Limb (tissue), 2 donors: ENCODE data around the gene SSBP4.
A peak's percentile ranks its signal among the peaks of the same experiment; 100 is the strongest.
"Not testable (repeated sequence)": the region's sequence is repeated elsewhere in the genome, so short reads cannot be mapped to it uniquely, and the experiment has no call there.

ENCODE experiments used
- DNase-seq, 2 donors: peaks; one replicate each; pipeline ENCODE4 v3.0.0-alpha.2; 2016; ENCODE audit errors: extremely low spot score in 2 of 2

SSBP4 gene

GRCh38 chr19:18393836-18394235, 25.4 kb upstream of the SSBP4 start:
- no peak for DNase-seq

GRCh38 chr19:18396471-18397241, 22.5 kb upstream of the SSBP4 start:
- no peak for DNase-seq

- no peak for DNase-seq
Measured at GRCh38 chr19:18397242-18398202, 21.7 kb upstream of the SSBP4 start, which contains the start of gene LRRC25. Gene LRRC25, minus strand, starts transcription at chr19:18397622. Its CDS starts 659 bp downstream, at chr19:18396963.

GRCh38 chr19:18399008-18399407, 20.2 kb upstream of the SSBP4 start:
- DNase-seq = no peak

DNA sequence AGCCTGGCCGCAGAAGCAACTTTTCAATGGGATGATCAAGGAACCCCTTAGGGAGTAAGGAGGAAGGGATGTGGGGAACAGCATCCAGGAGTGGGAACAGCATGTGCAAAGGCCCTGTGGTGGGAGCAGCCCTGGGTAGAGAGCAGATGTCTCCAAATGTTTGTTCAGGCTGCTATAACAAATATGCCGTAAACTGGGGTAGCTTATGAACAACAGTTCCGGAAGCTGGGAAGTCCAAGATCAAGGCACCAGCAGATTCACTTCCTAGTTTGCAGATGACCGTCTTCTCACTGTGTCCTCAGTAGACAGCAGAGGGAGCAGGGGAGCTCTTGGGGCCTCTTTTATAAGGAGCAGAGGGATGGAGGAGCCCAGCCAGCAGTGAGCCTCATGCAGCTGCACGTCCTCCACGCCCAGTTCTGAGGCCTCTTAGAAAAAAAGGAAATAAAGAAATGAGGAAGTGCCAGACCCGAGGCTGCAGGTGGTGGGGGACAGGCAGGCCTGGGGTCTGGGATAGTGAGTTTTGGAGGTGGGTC, 17.6 kb upstream of the SSBP4 start:
- DNase-seq = peak; percentile 50 to 68

DNA sequence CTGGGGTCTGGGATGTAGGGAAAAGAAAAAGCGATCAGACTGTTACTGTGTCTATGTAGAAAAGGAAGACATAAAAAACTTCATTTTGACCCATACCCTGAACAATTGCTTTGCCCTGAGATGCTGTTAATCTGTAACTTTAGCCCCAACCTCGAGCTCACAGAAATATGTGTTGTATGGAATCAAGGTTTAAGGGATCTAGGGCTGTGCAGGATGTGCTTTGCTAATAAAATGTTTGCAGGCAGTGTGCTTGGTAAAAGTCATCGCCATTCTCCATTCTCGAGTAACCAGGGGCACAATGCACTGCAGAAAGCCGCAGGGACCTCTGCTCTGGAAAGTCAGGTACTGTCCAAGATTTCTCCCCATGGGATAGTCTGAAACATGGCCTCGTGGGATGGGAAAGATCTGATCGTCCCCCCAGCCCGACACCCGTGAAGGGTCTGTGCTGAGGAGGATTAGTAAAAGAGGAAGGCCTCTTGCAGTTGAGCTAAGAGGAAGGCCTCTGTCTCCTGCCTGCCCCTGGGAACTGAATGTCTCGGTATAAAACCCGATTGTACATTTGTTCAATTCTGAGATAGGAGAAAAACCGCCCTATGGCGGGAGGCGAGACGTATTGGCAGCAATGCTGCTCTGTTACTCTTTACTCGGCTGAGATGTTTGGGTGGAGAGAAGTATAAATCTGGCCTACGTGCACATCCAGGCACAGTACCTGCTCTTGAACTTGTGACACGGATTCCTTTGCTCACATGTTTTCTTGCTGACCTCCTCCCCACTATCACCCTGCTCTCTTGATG, 16.5 kb upstream of the SSBP4 start:
- not testable (repeated sequence) for DNase-seq

DNA sequence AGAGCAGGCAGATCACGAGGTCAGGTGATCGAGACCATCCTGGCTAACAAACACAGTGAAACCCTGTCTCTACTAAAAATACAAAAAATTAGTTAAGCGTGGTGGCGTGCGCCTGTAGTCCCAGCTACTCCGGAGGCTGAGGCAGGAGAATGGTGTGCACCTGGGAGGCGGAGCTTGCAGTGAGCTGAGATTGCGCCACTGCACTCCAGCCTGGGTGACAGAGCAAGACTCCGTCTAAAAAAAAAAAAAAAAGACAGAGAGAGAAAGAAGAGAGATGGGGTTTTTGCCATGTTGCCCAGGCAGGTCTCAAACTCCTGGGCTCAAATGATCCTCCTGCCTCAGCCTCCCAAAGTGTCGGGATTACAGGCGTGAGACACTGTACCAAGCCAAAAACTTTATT, 13.4 kb upstream of the SSBP4 start:
- DNase-seq = not testable (repeated sequence)

- no peak for DNase-seq
Measured at GRCh38 chr19:18406749-18407148, 12.4 kb upstream of the SSBP4 start.

- DNase-seq = peak in 1 of 2 donors; percentile 47
Measured at GRCh38 chr19:18408053-18408476, 11.1 kb upstream of the SSBP4 start.

- no peak for DNase-seq
Measured at GRCh38 chr19:18412610-18413239, 6.5 kb upstream of the SSBP4 start.

DNA sequence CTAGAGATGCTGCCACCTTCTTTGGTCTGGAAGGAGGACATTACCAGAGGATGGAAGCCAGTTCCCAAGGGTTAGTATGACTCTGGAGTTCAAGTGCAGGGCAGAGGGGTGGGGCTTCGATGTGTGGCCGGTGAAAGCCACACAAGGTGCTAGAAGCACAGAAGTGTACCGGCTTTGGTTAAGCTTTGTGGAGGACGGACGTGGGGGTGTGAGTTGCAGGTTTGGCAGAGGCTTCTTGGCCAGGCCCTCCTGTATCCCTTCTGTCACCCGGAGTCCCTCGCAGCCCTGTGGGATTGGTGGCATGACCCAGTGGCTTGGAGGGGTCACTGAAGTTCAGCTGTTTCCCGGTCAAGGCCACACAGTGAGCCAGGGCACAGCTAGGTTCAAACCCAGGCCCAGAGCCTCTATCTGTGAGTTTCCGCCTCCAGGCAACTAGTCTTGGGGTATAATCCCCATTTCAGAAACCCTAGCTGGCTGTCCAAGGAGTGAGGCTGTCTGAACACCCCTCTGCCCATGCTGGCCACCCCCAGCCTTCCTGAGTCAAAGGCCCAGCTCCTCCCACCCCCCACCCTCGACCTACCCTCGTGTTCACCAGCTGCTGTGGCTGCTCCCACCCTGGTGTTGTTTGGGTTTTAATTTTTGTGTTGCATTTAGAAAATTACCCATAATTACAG, 4.6 kb upstream of the SSBP4 start:
- DNase-seq = peak in 1 of 2 donors; percentile 51

DNA sequence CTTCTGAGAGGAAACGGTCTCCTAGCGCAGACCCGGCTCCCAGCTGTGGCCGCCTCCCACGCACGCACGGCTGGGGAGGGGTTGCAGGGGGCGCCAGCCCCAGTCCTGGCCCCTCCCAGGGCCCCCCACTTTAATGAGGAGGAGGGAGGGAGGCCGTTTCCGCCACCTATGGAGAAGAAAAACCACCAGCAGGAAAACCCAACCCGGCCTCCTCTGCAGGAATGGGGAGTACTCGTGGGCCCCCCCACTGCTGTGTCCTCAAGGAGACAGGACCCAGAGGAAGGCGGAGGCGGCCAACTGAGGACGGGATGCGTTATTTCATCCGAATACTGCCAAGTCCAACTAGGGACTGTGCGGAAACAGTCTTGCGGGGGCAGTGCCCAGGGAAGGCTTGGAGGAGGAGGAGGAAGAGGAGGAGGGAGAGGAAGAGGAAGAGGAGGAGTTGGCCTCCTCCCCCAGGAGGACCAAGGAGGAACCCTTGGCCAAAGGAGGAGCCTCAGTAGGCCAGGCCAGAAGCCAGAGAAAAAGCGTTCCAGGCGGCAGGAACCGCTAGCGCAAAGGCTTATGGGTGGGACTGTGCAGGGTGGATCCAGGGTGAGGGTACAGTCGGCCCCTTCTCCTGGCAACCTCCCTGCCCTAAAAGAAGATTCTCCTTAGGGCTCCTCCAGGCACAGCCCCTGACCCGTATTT, 3.9 kb upstream of the SSBP4 start:
- peak; percentile 79 to 80 for DNase-seq

- peak; percentile 92 to 94 for DNase-seq
Measured at GRCh38 chr19:18416778-18417249, 2.4 kb upstream of the SSBP4 start.

GRCh38 chr19:18417250-18418028, 1.8 kb upstream of the SSBP4 start:
- peak; percentile 87 to 91 for DNase-seq

- DNase-seq = no peak
Measured at GRCh38 chr19:18418029-18418482, 1.1 kb upstream of the SSBP4 start.

GRCh38 chr19:18418483-18419194, 559 bp upstream of the SSBP4 start:
- DNase-seq = no peak

DNA sequence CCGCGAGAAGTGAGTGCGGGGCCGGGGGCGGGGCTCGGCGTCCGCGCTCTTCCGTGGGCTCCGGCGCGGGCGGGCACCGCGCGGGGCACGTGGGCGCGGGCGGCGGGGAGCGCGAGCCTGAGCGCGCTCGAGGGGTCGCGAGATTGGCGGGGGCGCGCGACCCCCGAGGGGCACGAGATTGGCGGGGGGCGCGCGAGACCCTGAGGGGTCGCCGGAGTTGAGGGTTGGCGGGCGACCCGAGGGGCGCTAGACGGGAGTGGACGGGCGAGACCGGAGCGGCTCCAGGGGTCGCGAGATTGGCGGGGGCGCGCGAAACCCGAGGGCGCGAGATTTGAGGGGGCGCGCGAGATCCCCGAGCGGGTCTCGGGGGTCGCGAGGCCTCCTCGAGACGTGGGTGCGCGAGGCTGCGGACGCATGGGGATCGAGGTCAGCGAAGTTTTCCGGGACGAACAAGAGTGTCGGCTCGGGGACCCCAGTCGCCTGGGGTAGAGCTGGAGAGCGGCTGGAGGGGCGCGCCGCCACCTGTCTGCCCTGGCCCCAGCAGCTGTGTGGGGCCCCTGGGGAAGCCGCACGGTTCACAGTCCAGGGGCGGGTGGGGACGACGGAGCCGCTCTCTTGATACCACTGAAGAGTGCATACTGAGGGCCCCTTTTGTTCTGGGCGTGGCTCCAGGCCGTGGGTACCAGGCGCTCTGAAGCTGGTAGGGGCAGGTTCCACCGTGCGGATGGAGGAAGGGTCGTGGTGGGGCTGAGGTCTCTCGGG, 682 bp downstream of the SSBP4 start:
- DNase-seq = peak in 1 of 2 donors; percentile 74
